NCI-H2171 treated with DMSO at 0.1 percent for 48 hours (cell line): Measurements from ENCODE around the gene ZNF652.

Experiments used
- DNase-seq: peaks from one replicate; lab custom pipeline; 2025; lab: John Stamatoyannopoulos, UW

ZNF652 gene

DNA sequence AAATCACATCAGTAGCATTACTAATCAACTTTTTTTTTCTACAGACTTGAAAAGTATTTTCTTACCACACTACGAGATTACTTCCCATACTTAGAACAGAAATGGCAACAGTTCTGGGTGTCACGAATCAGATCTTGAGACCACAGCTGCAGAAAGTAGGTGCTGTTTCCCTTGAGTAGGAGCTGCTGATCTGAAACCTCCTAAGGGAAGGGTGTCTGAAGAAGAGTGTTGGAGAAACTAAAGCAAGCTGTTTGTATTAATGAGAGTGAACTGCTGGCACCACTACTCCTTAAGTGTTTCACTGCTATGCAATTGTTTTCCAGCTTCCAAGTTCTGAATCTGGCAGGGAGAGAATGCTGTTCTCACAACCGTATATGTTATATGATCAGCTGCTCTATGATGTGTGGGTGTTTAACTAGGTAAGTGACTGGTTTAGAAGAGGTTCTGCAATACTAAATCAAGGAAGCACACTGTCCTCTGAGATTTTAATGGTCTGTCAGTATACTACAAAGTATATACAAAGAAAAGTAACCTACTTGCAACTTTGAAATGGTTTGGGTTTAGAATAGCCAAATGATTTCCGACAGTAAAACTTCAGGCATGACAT, 3.3 kb downstream of the ZNF652 start:
- DNase-seq = no peak

DNA sequence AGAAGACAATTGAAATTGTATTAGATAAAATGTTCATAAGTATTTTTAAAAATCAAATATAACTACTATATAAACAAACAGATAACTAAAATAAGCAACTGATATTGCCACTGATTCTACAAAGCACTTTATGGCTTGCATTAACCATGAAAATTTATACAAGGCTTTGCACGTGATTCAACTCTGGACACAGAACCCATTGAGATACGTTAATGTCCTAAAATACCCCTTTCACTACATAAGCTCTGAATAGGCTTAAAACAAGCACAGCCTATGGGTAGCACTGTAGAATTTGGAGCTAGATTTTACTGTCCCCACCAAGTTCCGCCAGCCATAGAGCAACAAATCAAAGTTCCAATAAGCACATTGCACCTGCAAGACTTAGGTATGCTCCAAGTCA, 4.5 kb downstream of the ZNF652 start:
- no peak for DNase-seq

DNA sequence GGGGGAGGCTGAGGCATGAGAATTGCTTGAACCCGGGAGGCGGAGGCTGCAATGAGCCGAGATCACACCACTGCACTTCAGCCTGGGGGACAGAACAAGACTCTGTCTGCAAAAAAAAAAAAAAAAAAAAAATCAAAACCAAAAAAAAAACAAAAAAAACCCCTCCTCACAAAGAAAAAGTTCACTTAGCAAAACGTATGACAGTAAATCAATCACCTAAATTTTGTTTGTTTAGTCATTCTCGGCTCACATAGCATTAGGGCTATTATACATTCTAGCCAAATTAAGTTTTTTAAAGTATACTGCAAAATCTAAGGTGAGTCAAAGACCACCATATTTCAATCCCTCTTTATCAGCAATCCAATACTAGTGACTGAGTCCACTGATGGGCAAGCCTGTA, 5.7 kb downstream of the ZNF652 start:
- no peak for DNase-seq

DNA sequence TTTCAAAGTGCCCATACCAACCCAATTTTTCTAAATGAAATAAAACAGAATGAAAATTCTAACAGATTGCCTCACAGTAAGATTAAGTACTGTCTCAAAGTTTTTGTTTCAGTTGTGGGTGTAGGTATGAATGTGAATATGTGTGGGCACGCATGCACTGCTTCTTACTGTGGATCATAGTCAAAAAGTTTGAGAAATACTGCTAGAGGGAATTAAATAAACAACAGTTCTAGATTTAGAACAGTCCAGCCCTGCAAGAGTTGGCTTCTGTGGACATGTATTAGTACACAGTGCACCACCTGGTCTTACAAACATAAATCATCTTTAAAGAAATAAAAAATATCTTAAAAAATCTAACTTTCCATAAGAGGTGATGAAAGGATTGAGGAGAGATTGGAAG, 8.4 kb downstream of the ZNF652 start:
- no peak for DNase-seq

DNA sequence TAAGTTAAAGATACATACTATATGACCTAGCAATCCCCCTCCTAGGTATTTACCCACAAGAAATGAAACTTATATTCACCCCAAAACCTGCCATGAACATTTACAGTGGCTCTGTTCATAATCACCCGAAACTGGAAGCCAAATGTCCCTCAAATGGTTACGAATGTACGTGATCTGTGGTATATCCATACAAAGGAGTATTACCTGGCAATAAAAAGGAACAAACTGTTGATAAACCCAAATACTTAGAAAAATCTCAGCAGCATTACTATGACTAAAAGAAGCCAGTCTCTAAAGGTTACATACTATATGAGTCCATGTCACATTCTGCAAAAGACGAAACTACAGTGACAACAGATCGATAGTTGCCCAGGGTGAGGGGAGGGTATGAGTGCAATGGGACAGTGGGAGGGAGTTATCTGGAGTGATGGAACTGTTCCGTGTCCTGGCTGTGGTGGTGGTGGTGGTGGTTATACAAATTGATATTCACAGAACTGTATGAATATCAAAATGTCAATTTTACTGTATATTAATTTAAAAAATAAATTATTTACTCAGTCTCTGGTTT, 9.4 kb downstream of the ZNF652 start:
- DNase-seq = no peak

DNA sequence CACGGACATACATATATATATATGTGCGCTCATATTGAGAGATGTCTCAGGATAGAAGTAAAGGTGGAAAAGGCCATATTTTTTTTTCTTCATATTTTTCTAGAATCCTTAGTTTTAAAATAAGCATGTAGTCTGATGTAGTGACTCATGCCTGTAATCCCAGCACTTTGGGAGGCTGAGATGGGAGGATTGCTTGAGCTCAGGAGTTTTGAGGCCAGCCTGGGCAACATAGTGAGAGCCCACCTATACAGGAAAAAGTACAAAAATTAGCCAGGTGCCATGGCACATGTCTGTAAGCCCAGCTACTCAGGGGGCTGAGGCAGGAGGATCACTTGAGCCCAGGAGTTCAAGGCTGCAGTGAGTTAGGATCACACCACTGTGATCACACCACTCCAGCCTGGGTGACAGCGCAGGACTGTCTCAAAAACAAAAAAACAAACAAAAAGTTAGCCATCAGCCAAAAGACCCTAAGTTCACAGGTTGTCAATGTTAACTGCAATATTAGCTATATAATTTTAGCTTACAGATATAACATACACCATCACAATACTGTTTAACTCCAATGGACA, 10.4 kb downstream of the ZNF652 start:
- no peak for DNase-seq

DNA sequence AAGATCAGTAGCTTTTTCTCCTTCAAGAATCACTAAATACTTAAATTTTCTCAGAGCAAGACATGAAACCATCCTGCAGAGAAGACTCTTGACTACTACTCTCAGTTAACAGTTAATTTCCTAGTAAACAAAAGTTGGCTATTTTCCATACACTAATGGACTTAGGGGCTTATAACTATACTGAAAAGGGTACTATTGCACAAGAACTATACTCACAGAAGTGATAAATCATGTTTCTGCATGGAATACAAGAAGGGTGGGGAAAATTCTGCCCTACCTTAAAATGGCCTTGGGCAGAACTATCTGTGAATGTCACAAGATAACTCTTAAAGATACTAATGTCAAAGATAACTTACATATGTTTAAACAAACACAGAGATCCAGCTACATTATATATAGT, 12.5 kb downstream of the ZNF652 start:
- no peak for DNase-seq

DNA sequence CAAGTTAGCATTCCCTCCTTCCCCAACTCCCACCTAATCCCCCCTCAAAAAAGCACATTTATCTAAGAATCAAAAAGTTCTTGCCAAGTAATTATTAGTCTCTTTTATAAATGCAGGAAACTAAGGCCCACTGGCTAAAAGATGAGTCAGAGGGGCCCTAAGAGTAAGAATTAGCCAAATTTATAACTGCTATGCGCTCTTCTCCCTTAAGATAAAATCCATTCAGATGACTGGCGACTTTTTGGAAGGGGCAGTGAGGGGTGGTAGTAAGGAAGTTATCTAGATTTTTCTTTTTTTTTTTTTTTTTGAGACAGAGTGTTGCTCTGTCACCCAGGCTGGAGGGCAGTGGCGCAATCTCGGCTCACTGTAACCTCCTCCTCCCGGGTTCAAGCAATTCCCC, 17.1 kb downstream of the ZNF652 start:
- DNase-seq = no peak

DNA sequence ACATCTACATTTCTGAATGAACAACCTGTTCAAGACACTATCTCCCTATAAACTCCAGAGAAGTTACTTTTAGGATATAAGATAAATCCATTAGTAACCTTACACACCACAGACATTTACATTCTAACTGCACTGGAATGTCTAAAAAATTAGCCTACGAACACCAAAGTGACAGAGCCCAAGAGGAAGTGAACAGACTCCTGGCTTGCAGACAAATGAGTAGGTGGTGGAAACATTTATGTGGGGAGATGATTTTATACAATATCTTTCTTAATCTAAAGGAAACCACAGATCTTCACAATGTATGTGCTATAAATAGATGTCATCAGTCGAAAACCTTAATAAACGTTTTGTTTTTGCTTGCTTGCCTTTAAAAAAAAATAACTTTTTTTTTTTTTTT, 18.8 kb downstream of the ZNF652 start:
- no peak for DNase-seq

DNA sequence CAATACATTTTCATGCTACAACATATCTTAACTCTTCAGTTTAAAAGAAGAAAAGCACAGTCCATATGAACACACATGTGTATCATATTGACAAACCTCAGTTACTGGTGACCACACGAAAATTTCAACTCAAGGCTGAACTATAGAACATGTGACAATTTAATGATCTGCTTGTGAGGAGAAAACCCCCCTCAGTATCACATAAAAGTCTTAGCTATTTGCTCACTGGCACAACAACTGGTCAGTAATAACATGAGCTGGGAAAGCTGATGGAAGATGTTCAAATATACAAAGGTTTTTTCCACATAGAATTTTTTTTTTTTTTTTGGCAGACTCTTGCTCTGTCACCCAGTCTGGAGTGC, 19.5 kb downstream of the ZNF652 start:
- no peak for DNase-seq

DNA sequence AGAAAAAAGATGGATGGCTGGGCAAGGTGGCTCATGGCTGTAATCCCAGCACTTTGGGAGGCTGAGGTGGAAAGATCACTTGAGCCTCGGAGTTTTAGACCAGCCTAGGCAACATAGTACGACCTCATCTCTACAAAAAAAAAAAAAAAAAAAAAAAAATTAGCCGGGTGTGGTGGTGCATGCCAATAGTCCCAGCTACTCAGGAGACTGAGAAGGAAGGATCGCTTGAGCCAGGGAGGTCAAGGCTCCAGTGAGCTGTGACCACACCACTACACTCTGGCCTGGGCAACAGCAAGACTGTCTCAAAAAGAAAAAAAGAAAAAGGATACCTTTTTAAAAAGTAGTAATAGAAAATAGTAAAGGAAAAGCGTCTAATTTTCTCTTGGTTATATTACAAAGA, 20.7 kb downstream of the ZNF652 start:
- no peak for DNase-seq

DNA sequence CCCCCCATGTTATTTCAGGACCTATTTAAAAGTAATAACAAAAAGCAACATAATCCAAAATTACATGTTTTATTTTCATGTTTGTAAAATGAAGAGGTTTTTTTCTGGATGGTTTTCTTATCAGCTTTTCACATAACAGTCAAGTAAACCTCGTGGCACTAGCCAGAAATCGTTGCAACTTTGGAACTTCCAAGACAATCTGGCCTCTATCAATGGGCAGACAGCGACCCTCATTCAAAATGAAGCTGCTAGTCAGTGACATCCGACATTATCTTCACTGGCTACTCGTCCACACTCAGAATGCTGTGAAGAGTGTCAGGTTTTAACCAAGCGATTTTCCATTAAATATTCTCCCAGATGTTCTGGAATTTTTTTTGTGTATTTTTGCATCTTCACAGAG, 22.7 kb downstream of the ZNF652 start:
- DNase-seq = no peak

DNA sequence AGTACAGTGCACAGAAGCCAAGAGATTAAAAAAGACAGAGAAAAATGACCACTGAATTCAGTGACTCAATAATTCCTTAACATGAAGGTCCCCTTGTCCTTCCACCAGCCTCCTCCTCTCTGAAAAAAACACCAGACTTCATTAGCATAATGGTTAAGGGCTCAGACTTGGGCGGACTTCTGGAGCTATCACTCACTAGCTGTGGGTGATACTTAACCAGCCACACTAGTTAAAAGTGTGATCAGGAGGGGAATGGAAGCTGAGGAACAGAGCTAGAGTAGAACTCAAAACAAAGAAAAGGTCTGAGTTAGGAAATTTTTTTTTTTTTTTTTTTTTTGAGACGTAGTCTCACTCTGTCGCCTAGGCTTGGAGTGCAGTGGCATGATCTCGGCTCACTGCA, 23.2 kb downstream of the ZNF652 start:
- DNase-seq = no peak

DNA sequence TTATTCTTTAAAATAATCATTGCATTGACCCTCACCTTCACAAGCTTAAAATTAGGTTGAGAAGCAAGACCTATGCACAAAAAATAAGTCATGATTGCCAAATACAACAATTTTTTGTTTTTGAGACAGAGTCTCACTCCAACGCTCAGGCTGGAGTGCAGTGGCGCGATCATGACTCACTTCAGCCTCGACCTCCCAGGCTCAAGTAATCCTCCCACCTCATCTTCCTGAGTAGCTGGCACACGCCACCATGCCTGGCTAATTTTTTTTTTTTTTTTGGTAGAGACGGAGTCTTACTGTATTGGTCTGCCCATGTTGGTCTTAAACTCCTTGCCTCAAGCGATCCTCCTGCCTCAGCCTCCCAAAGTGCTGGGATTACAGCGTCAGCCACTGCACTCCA, 24.2 kb downstream of the ZNF652 start:
- DNase-seq = no peak

DNA sequence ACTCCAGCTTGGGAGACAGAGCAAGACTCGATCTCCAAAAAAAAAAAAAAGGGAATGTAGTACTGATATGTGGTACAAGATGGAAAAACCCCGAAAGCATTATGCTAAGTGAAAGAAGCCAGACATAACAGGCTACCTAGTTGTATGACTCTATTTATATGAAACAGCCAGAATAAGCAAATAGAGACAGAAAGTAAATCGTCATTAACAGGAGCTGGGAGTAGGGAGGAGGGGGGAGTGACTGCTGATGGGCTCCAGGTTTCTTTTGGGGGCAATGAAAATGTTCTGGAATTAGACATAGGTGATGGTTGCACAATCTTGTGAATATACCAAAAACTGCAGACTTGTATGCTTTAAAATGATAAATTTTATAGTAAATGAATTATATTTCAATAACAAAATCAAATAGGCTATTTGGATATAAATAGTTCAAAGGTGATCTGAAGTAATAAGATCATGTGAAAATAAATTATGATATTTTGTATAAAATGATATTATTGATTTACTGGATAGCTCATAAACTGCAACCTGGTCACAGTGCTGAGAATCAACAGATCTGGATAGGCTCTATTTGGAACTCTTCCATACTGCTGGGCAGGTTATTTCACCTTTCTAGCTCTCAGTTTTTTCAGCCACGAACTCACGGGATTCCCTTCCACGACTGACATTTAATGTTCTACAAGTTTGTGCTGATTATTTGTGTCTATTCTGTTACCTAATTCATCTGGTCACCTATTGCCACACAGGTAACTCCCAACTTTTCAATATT, 27.1 kb downstream of the ZNF652 start:
- DNase-seq = no peak

DNA sequence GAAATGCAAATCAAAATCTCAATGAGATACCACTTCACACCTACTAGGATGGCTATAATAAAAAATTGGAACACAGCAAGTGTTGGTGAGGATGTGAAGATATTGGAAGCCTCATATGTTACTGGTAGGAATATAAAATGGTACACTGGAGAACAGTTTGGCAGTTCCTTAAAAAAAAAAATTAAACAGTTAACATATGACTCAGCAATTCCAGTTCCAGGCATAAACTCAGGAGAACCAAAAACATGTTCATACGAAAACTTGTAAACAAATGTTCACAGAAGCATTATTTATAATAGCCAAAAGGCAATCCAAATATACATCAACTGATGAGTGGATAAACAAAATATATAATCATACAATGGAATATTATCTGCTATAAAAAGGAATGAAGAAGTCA, 28.2 kb downstream of the ZNF652 start:
- no peak for DNase-seq

DNA sequence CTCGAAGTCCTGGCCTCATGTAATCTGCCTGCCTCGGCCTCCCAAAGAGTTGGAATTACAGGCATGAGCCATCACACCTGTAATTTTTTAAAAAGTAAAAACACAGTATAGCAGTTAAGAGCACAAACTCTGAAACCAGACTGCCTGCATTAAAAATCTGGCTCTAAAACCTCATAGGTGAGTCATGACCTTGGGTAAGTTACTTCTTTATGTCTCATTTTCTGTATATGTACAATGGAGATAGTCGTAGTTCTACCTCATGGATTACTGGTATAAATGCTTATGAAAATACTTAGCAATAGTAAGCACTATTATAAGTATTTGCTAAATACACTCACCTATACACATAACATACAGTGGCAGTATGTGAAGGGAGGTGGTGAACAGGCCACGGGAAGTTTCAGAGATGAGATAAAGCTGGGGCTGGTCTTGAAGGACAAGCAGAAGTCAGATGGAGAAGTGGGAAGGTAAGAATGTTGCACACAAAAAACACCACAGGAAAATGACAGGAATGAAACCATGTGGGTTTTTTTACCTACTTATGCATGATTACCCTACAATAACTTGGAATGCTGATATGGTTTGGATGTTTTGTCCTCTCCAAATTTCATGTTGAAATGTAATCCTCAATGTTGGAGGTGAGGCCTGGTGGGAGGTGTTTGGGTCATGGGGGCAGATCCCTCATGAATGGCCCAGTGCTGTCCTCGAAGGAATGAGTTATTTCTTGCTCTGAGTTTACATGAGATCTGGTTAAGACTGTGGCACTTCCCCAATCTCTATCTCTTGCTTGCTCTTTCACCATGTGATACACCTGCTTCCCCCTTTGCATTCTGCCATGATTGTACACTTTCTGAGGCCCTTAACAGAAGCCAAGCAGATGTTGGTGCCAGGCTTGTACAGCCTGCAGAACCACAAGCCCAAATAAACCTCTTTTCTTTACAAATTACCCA, 33.9 kb downstream of the ZNF652 start:
- DNase-seq = no peak

DNA sequence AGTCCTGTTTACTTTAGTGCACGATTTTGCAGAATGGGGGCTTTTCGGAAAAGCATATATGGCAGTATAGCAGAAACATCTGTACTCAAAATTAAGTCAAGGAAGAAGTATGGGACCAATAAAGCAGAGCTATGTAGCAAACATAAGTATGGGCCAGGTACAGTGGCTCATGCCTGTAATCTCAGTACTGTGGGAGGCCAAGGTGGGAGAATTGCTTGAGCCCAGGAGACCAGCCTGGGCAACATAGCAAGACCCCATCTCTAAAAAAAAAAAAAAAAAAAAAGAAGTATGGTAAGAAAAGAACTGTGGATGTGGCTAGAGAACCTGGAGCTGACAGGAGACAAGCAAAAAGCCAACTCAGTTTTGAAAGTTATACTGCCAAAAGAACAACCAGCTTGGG, 36.1 kb downstream of the ZNF652 start:
- DNase-seq = no peak

DNA sequence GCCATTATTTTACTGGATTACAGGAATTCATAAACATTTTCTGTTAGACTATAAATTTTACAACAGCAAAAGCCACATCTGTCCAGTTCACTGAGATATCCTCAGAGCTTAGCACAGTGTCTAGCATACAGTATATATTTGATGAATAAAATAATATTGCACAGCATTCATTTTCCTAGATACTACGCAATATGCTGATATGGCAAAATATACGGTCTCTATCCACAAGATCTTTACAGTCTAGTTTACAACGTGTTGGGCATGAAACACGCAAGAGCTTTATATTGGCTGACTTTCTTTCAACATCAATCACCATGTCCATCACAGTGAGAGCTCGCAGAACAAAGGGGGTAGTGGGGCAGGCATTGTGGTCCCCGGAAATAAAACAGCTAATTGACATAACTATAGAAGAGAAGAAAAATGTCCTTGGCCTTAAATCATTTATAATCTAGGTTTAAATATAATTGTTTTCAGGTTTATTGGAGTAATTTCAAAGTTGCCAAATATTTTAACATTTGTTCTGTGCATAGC, 43.5 kb downstream of the ZNF652 start:
- DNase-seq = no peak

DNA sequence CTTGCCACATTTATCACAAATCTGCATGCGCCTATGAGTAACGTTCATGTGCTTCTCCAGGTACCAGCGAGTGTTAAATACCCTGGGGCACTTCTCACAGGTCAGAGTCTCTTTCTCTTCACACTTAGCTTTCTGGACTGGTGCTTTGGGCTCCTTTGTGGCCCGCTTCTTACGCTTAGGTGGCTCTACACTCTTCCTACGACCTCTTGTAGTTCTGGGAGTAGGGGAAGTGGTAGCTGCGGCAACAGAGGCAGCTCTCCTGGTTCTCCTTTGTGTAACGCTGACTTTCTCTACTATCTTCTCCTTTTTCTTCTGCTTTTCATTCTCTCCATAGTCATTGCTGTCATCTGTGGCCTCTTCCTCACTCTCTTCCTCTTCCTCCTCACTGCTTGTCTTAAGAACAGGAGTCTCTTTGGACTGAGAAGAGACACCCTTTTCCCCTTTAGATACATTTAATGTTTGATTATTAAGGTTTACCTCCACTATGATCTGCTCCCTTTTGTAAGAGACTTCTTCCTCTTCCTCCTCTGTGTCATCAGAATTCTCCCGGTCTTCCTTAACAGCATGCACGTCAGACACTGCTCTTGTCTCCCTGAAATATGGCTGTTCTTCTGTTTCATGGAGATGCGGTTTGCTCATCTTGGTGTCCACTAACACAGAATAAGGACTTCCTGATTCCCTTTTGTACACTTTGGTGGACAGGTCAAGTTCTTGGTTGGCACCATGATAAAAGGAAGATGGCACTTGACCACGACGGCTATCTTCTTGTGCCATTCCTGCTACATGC, 45.0 kb downstream of the ZNF652 start:
- DNase-seq = no peak

DNA sequence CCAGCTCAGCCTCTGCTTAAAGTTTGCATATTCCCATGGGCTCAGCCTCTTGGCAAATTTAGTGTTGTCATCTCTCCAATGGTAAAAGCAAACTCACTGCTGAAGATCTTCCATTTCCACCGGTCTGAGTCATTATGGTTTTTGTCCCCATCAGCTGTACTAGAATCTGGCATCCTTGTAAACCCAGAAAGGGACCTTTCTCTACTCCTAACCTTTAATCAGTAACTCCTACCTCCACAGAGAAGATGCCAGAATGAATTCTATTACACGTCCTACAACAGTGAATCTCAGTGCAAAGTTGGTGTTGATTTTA, 45.8 kb downstream of the ZNF652 start:
- no peak for DNase-seq
